K562 (cell line): Measurements from ENCODE around the gene IFI27L2.

Experiments used
- GATAD2B ChIP-seq: fragments of 450-650 bp; IDR thresholded peaks from 2 replicates; pipeline ENCODE4 v1.6.1; 2017; ENCODE audit warnings: mild to moderate bottlenecking, borderline replicate concordance
- HEY1 ChIP-seq: fragments of 250-450 bp; sonication (Bioruptor Pico); IDR thresholded peaks from 2 replicates; pipeline ENCODE4 v1.5.0; 2020; ENCODE audit warnings: mild to moderate bottlenecking, moderate library complexity, borderline replicate concordance
- JUND ChIP-seq, 2 experiments: IDR thresholded peaks; 2 replicates in 1 of 2; 3 replicates in 1 of 2; pipeline ENCODE4 v1.6.1; 2011; ENCODE audit warnings: borderline replicate concordance in 2 of 2, low read depth in 2 of 2, low read length in 2 of 2, improper control_type of control experiment in 1 of 2, missing biosample characterization in 1 of 2, missing genetic modification characterization in 1 of 2, missing genetic modification reagents in 1 of 2
- SMARCC2 ChIP-seq: fragments of 450-650 bp; IDR thresholded peaks from 2 replicates; pipeline ENCODE4 v1.6.1; 2017; ENCODE audit warnings: antibody characterized with exemption, moderate library complexity, mild to moderate bottlenecking, low read depth
- TAL1 ChIP-seq: fragments of 450-650 bp; IDR thresholded peaks from 2 replicates; pipeline ENCODE4 v1.6.1; 2016; ENCODE audit warnings: mild to moderate bottlenecking

- TF ChIP-seq HEY1 (CRISPR knock-in tag) (no peak), GATAD2B (no peak), TAL1 (no peak), JUND (IDR thresholded peaks at IDR 0.05; ENCODE audit: borderline replicate concordance, low read depth, low read length) (no peak), JUND (tag; IDR thresholded peaks at IDR 0.05; ENCODE audit: borderline replicate concordance, low read depth, low read length) (no peak), SMARCC2 (no peak)
Observed at GRCh38 chr14:94144765-94145164, 15.4 kb upstream of the IFI27L2 start.
